Measurements from ENCODE around the gene ABHD12B.

ABHD12B gene

GRCh38 chr14:50830932-50831725 is 40.7 kb upstream of the ABHD12B start, which contains the start of gene NIN:
NIN (minus strand) TSS chr14:50831162; CDS start chr14:50822056, 9,106 bp downstream.
- Histone ChIP-seq H3K27me3 (ENCODE audit: control insufficient read depth in 1 of 2, insufficient read depth in 2 of 2, low read length in 2 of 2) (no peaks in the 10 kb centered on the region), H3K36me3 (ENCODE audit: insufficient read depth, low read length) (no peaks in the 10 kb centered on the region), H3K4me1 (ENCODE audit: insufficient read depth, low read length) (peaks cover 13% of the 10 kb centered on the region), H3K4me3 (ENCODE audit: low read depth in 1 of 2, low read length in 2 of 2) (peak within 1 kb of the TSS; percentile 76 to 86), H3K9me3 (ENCODE audit: low read length) (no peaks in the 10 kb centered on the region), H3K9ac (ENCODE audit: low read length) (peak within 1 kb of the TSS; percentile 79), H3K27ac (ENCODE audit: low read depth, low read length) (peak within 1 kb of the TSS; percentile 94)

- H3K27me3 ChIP-seq (ENCODE audit: control insufficient read depth in 1 of 2, insufficient read depth in 2 of 2, low read length in 2 of 2): no peaks in the 10 kb centered on the region
- no peaks in the 10 kb centered on the region for H3K36me3 ChIP-seq (ENCODE audit: insufficient read depth, low read length)
- peak overlapping the region; percentile 71 to 86 for H3K4me3 ChIP-seq (ENCODE audit: low read depth in 1 of 2, low read length in 2 of 2)
- peak overlapping the region; percentile 94 for H3K27ac ChIP-seq (ENCODE audit: low read depth, low read length)
- H3K9ac ChIP-seq (ENCODE audit: low read length): peak overlapping the region; percentile 79
- peaks cover 13% of the 10 kb centered on the region for H3K4me1 ChIP-seq (ENCODE audit: insufficient read depth, low read length)
- H3K9me3 ChIP-seq (ENCODE audit: low read length): no peaks in the 10 kb centered on the region
Measured at GRCh38 chr14:50831726-50832168, 40.1 kb upstream of the ABHD12B start.

- Histone ChIP-seq H3K4me3 (ENCODE audit: low read depth in 1 of 2, low read length in 2 of 2) (no peak overlapping the region), H3K4me1 (ENCODE audit: insufficient read depth, low read length) (peaks cover 13% of the 10 kb centered on the region), H3K27me3 (ENCODE audit: control insufficient read depth in 1 of 2, insufficient read depth in 2 of 2, low read length in 2 of 2) (no peaks in the 10 kb centered on the region), H3K27ac (ENCODE audit: low read depth, low read length) (no peak overlapping the region), H3K9me3 (ENCODE audit: low read length) (no peaks in the 10 kb centered on the region), H3K9ac (ENCODE audit: low read length) (no peak overlapping the region), H3K36me3 (ENCODE audit: insufficient read depth, low read length) (no peaks in the 10 kb centered on the region)
Measured at GRCh38 chr14:50832935-50833630, 38.8 kb upstream of the ABHD12B start.

GRCh38 chr14:50834802-50835276 is 37.0 kb upstream of the ABHD12B start:
- Histone ChIP-seq H3K36me3 (ENCODE audit: insufficient read depth, low read length) (no peaks in the 10 kb centered on the region), H3K9me3 (ENCODE audit: low read length) (no peaks in the 10 kb centered on the region), H3K9ac (ENCODE audit: low read length) (no peak overlapping the region), H3K27me3 (ENCODE audit: control insufficient read depth in 1 of 2, insufficient read depth in 2 of 2, low read length in 2 of 2) (no peaks in the 10 kb centered on the region), H3K4me1 (ENCODE audit: insufficient read depth, low read length) (peaks cover 5% of the 10 kb centered on the region), H3K4me3 (ENCODE audit: low read depth in 1 of 2, low read length in 2 of 2) (no peak overlapping the region), H3K27ac (ENCODE audit: low read depth, low read length) (no peak overlapping the region)

- Histone ChIP-seq H3K9me3 (ENCODE audit: low read length) (no peaks in the 10 kb centered on the region), H3K4me3 (ENCODE audit: low read depth in 1 of 2, low read length in 2 of 2) (no peak overlapping the region), H3K36me3 (ENCODE audit: insufficient read depth, low read length) (no peaks in the 10 kb centered on the region), H3K9ac (ENCODE audit: low read length) (no peak overlapping the region), H3K4me1 (ENCODE audit: insufficient read depth, low read length) (peaks cover 5% of the 10 kb centered on the region), H3K27ac (ENCODE audit: low read depth, low read length) (no peak overlapping the region), H3K27me3 (ENCODE audit: control insufficient read depth in 1 of 2, insufficient read depth in 2 of 2, low read length in 2 of 2) (no peaks in the 10 kb centered on the region)
Measured at GRCh38 chr14:50835280-50835679, 36.6 kb upstream of the ABHD12B start.

- Histone ChIP-seq H3K4me1 (ENCODE audit: insufficient read depth, low read length) (peaks cover 5% of the 10 kb centered on the region), H3K27me3 (ENCODE audit: control insufficient read depth in 1 of 2, insufficient read depth in 2 of 2, low read length in 2 of 2) (no peaks in the 10 kb centered on the region), H3K27ac (ENCODE audit: low read depth, low read length) (no peak overlapping the region), H3K4me3 (ENCODE audit: low read depth in 1 of 2, low read length in 2 of 2) (no peak overlapping the region), H3K9ac (ENCODE audit: low read length) (no peak overlapping the region), H3K36me3 (ENCODE audit: insufficient read depth, low read length) (no peaks in the 10 kb centered on the region), H3K9me3 (ENCODE audit: low read length) (no peaks in the 10 kb centered on the region)
Measured at GRCh38 chr14:50836515-50836914, 35.3 kb upstream of the ABHD12B start.

GRCh38 chr14:50837271-50837670 is 34.6 kb upstream of the ABHD12B start:
- H3K36me3 ChIP-seq (ENCODE audit: insufficient read depth, low read length): no peaks in the 10 kb centered on the region
- no peak overlapping the region for H3K27ac ChIP-seq (ENCODE audit: low read depth, low read length)
- H3K4me3 ChIP-seq (ENCODE audit: low read depth in 1 of 2, low read length in 2 of 2): no peak overlapping the region
- H3K4me1 ChIP-seq (ENCODE audit: insufficient read depth, low read length): no peaks in the 10 kb centered on the region
- no peaks in the 10 kb centered on the region for H3K9me3 ChIP-seq (ENCODE audit: low read length)
- no peaks in the 10 kb centered on the region for H3K27me3 ChIP-seq (ENCODE audit: control insufficient read depth in 1 of 2, insufficient read depth in 2 of 2, low read length in 2 of 2)
- no peak overlapping the region for H3K9ac ChIP-seq (ENCODE audit: low read length)

GRCh38 chr14:50837850-50838470 is 33.9 kb upstream of the ABHD12B start:
- Histone ChIP-seq H3K27me3 (ENCODE audit: control insufficient read depth in 1 of 2, insufficient read depth in 2 of 2, low read length in 2 of 2) (no peaks in the 10 kb centered on the region), H3K4me3 (ENCODE audit: low read depth in 1 of 2, low read length in 2 of 2) (no peak overlapping the region), H3K27ac (ENCODE audit: low read depth, low read length) (no peak overlapping the region), H3K9me3 (ENCODE audit: low read length) (no peaks in the 10 kb centered on the region), H3K4me1 (ENCODE audit: insufficient read depth, low read length) (no peaks in the 10 kb centered on the region), H3K9ac (ENCODE audit: low read length) (no peak overlapping the region), H3K36me3 (ENCODE audit: insufficient read depth, low read length) (no peaks in the 10 kb centered on the region)

GRCh38 chr14:50839048-50839447 is 32.8 kb upstream of the ABHD12B start:
- no peak overlapping the region for H3K27ac ChIP-seq (ENCODE audit: low read depth, low read length)
- H3K9me3 ChIP-seq (ENCODE audit: low read length): no peaks in the 10 kb centered on the region
- no peak overlapping the region for H3K9ac ChIP-seq (ENCODE audit: low read length)
- H3K4me1 ChIP-seq (ENCODE audit: insufficient read depth, low read length): no peaks in the 10 kb centered on the region
- no peaks in the 10 kb centered on the region for H3K27me3 ChIP-seq (ENCODE audit: control insufficient read depth in 1 of 2, insufficient read depth in 2 of 2, low read length in 2 of 2)
- no peaks in the 10 kb centered on the region for H3K36me3 ChIP-seq (ENCODE audit: insufficient read depth, low read length)
- no peak overlapping the region for H3K4me3 ChIP-seq (ENCODE audit: low read depth in 1 of 2, low read length in 2 of 2)

- Histone ChIP-seq H3K27me3 (ENCODE audit: control insufficient read depth in 1 of 2, insufficient read depth in 2 of 2, low read length in 2 of 2) (no peaks in the 10 kb centered on the region), H3K4me1 (ENCODE audit: insufficient read depth, low read length) (no peaks in the 10 kb centered on the region), H3K27ac (ENCODE audit: low read depth, low read length) (no peak overlapping the region), H3K4me3 (ENCODE audit: low read depth in 1 of 2, low read length in 2 of 2) (no peak overlapping the region), H3K9me3 (ENCODE audit: low read length) (no peaks in the 10 kb centered on the region), H3K36me3 (ENCODE audit: insufficient read depth, low read length) (no peaks in the 10 kb centered on the region), H3K9ac (ENCODE audit: low read length) (no peak overlapping the region)
Measured at GRCh38 chr14:50839691-50840090, 32.2 kb upstream of the ABHD12B start.

GRCh38 chr14:50844391-50844790 is 27.5 kb upstream of the ABHD12B start:
- H3K27me3 ChIP-seq (ENCODE audit: control insufficient read depth in 1 of 2, insufficient read depth in 2 of 2, low read length in 2 of 2): no peaks in the 10 kb centered on the region

More at GRCh38 chr14:50844391-50844790, 27.5 kb upstream of the ABHD12B start:
- no peak overlapping the region for H3K4me3 ChIP-seq (ENCODE audit: low read depth in 1 of 2, low read length in 2 of 2)
- H3K27ac ChIP-seq (ENCODE audit: low read depth, low read length): no peak overlapping the region
- no peaks in the 10 kb centered on the region for H3K36me3 ChIP-seq (ENCODE audit: insufficient read depth, low read length)
- no peak overlapping the region for H3K9ac ChIP-seq (ENCODE audit: low read length)
- no peaks in the 10 kb centered on the region for H3K4me1 ChIP-seq (ENCODE audit: insufficient read depth, low read length)
- no peaks in the 10 kb centered on the region for H3K9me3 ChIP-seq (ENCODE audit: low read length)

Measured in muscle layer of colon (tissue), 2 donors.